ENCODE results near the gene DAP. TPM values are rescaled to one million over a fixed set of nuclear protein-coding genes. Genes with fewer than 3 reads are reported as not detected.

DAP gene
- total and polyA plus RNA-seq, 2 donors (not counting 1 experiment from before 2014, with no cell fraction given), result 56.6 to 158 TPM

DNA sequence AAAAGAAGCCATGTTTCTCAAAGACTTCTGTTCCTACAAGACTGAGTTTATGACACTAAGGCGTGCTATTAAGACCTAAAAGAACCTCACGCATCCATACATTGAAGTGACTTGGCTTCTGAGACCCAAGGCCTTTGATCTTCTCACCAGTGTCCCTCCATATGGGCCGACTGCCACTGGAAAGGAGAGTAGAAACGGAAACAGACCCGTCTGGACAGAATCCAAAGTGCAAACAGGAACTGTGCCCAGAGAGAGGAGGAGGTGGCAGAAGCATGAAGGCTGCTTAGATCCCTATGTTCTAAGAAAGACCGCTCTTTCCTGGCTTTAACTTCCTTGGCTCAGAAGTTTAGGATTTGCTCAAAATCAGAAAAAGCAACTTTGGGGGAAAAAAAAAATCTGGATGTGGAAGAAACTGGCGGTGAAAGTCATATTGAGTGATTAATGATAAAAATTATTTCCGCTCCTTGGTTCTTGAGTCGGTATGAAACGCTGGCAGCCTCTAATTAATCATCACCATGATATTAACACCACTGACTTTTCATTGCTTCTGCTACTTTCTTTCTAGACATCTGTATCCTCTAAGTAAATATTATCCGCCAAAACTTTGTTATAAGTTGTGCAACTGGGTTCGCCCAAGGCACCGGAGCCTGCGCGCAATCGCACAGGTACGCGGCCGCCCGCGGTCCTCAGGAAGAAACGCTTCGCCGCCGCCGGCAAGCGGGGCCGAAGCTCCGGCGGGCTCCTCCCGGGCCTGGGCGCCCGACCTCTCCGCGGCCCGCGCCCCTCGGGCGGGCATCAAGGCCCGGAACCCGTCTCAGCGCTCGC lies 726 bp downstream of the DAP start:
- no peaks in the 10 kb centered on the region for H3K9me3 ChIP-seq (ENCODE audit: control insufficient read depth, insufficient read depth, low read depth, low read length)
- peak overlapping the region; percentile 65 to 89 (median 78) for H3K4me3 ChIP-seq (replicated peaks in 1 of 4; ENCODE audit: control extremely low read depth in 1 of 4, insufficient read depth in 1 of 4, low read depth in 3 of 4, low read length in 4 of 4)
- peak overlapping the region; percentile 97 for H3K4me2 ChIP-seq (ENCODE audit: extremely low read depth, insufficient read depth, low read length)

DNA sequence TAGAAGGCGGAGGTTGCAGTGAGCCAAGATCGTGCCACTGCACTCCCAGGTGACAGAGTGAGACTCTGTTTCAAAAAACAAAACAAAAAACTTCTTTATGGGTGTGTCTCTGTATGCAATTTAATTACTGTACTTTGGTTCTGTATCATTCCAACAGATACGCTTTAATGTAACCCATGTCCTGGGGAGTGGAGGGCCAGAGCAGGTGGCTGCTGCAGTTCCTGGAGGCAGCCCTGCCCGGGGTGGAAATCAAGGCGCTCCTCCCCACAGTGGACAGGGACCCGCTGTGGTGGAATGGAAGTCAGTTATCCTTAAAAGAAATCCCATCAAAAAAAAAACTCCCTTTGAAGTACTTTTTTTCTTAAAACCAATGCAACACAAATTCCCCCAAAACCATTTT lies 1.9 kb downstream of the DAP start:
- no peaks in the 10 kb centered on the region for H3K9me3 ChIP-seq (ENCODE audit: control insufficient read depth, insufficient read depth, low read depth, low read length)
- peak overlapping the region; percentile 32 for H3K4me2 ChIP-seq (ENCODE audit: extremely low read depth, insufficient read depth, low read length)
- H3K79me2 ChIP-seq (ENCODE audit: control insufficient read depth, insufficient read depth, low read length), result peaks cover 59% of the 10 kb centered on the region
- no peak overlapping the region for H2AFZ ChIP-seq (ENCODE audit: low read length)
- no peak overlapping the region for H3K9ac ChIP-seq (ENCODE audit: insufficient read depth, low read length)
- TF ChIP-seq, protein P1, sequence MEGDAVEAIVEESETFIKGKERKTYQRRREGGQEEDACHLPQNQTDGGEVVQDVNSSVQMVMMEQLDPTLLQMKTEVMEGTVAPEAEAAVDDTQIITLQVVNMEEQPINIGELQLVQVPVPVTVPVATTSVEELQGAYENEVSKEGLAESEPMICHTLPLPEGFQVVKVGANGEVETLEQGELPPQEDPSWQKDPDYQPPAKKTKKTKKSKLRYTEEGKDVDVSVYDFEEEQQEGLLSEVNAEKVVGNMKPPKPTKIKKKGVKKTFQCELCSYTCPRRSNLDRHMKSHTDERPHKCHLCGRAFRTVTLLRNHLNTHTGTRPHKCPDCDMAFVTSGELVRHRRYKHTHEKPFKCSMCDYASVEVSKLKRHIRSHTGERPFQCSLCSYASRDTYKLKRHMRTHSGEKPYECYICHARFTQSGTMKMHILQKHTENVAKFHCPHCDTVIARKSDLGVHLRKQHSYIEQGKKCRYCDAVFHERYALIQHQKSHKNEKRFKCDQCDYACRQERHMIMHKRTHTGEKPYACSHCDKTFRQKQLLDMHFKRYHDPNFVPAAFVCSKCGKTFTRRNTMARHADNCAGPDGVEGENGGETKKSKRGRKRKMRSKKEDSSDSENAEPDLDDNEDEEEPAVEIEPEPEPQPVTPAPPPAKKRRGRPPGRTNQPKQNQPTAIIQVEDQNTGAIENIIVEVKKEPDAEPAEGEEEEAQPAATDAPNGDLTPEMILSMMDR (conservative IDR thresholded peaks at IDR 0.05 in 1 of 2, IDR thresholded peaks at IDR 0.05 in 1 of 2; ENCODE audit: low read depth in 1 of 2, low read length in 2 of 2), result no peak
- TF ChIP-seq EZH2 (IDR thresholded peaks at IDR 0.05; ENCODE audit: low read length, missing control alignments), result no peak
- no peak for DNase-seq (ENCODE audit: low read depth in 2 of 2)
- no peaks in the 10 kb centered on the region for H3K27me3 ChIP-seq (ENCODE audit: control insufficient read depth, insufficient read depth, low read length)
- no peaks in the 10 kb centered on the region for H4K20me1 ChIP-seq (ENCODE audit: control insufficient read depth, extremely low read depth, insufficient read depth, low read length)
- H3K27ac ChIP-seq (ENCODE audit: insufficient read depth, low read length), result no peak overlapping the region
- peak overlapping the region in 3 of 4 experiments; percentile 65 to 89 (median 83) for H3K4me3 ChIP-seq (replicated peaks in 1 of 4; ENCODE audit: control extremely low read depth in 1 of 4, insufficient read depth in 1 of 4, low read depth in 3 of 4, low read length in 4 of 4)
- no peaks in the 10 kb centered on the region for H3K36me3 ChIP-seq (ENCODE audit: control insufficient read depth, insufficient read depth, low read length)
- H3K4me1 ChIP-seq (ENCODE audit: control insufficient read depth, extremely low read depth, insufficient read depth, low read length), result peaks cover 12% of the 10 kb centered on the region

More for the DNA sequence above, 726 bp downstream of the DAP start:
- Histone ChIP-seq H3K4me1 (ENCODE audit: control insufficient read depth, extremely low read depth, insufficient read depth, low read length) (peaks cover 12% of the 10 kb centered on the region), H2AFZ (ENCODE audit: low read length) (peak overlapping the region; percentile 16), H3K27ac (ENCODE audit: insufficient read depth, low read length) (peak overlapping the region; percentile 79), H4K20me1 (ENCODE audit: control insufficient read depth, extremely low read depth, insufficient read depth, low read length) (no peaks in the 10 kb centered on the region), H3K36me3 (ENCODE audit: control insufficient read depth, insufficient read depth, low read length) (no peaks in the 10 kb centered on the region), H3K79me2 (ENCODE audit: control insufficient read depth, insufficient read depth, low read length) (peaks cover 48% of the 10 kb centered on the region), H3K9ac (ENCODE audit: insufficient read depth, low read length) (peak overlapping the region; percentile 85), H3K27me3 (ENCODE audit: control insufficient read depth, insufficient read depth, low read length) (no peaks in the 10 kb centered on the region)
- TF ChIP-seq EZH2 (IDR thresholded peaks at IDR 0.05; ENCODE audit: low read length, missing control alignments), result no peak
- TF ChIP-seq, protein P1 (conservative IDR thresholded peaks at IDR 0.05 in 1 of 2, IDR thresholded peaks at IDR 0.05 in 1 of 2; ENCODE audit: low read depth in 1 of 2, low read length in 2 of 2), result no peak
- peak; percentile 60 to 69 for DNase-seq (ENCODE audit: low read depth in 2 of 2)

DNA sequence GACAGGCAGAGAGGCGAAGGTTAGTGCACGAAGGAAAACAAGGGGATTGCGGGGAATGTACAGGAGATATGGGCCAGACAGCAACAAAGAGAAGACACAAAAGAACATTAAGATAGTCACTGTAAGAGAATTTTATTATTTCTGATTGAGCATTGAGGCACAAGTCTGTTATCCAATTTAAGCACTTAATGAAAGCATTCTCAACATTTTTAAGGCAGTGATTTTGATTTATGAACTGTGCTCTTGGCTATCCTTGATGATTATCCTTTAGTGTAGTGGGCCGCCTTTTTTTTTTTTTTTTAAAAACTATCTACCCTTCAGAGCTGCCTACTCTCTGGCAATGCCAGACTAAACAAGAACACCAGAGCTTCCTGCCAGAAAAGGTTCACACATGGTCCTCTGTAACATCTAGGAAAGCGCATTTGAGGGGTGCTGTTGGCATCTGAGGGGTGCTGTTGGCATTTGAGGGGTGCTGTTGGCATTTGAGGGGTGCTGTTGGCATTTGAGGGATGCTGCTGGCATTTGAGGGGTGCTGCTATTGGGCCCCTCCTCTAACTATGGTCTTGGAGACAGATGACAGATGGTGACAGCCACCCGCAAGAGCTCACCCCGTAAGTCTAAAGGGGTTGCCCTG lies 3.0 kb downstream of the DAP start:
- TF ChIP-seq, protein P1 (conservative IDR thresholded peaks at IDR 0.05 in 1 of 2, IDR thresholded peaks at IDR 0.05 in 1 of 2; ENCODE audit: low read depth in 1 of 2, low read length in 2 of 2), result no peak
- TF ChIP-seq EZH2 (IDR thresholded peaks at IDR 0.05; ENCODE audit: low read length, missing control alignments), result no peak
- DNase-seq (ENCODE audit: low read depth in 2 of 2), result peak in 1 of 2 donors; percentile 11
- H3K79me2 ChIP-seq (ENCODE audit: control insufficient read depth, insufficient read depth, low read length), result peaks cover 70% of the 10 kb centered on the region
- no peak overlapping the region for H2AFZ ChIP-seq (ENCODE audit: low read length)
- H3K36me3 ChIP-seq (ENCODE audit: control insufficient read depth, insufficient read depth, low read length), result peaks cover 3% of the 10 kb centered on the region
- peak overlapping the region; percentile 46 for H3K4me2 ChIP-seq (ENCODE audit: extremely low read depth, insufficient read depth, low read length)
- peaks cover under 1% of the 10 kb centered on the region for H4K20me1 ChIP-seq (ENCODE audit: control insufficient read depth, extremely low read depth, insufficient read depth, low read length)
- H3K4me3 ChIP-seq (replicated peaks in 1 of 4; ENCODE audit: control extremely low read depth in 1 of 4, insufficient read depth in 1 of 4, low read depth in 3 of 4, low read length in 4 of 4), result peak overlapping the region in 3 of 4 experiments; percentile 2 to 29 (median 17)
- no peaks in the 10 kb centered on the region for H3K9me3 ChIP-seq (ENCODE audit: control insufficient read depth, insufficient read depth, low read depth, low read length)
- H3K27ac ChIP-seq (ENCODE audit: insufficient read depth, low read length), result peak overlapping the region; percentile 31
- peaks cover 12% of the 10 kb centered on the region for H3K4me1 ChIP-seq (ENCODE audit: control insufficient read depth, extremely low read depth, insufficient read depth, low read length)
- H3K9ac ChIP-seq (ENCODE audit: insufficient read depth, low read length), result no peak overlapping the region
- no peaks in the 10 kb centered on the region for H3K27me3 ChIP-seq (ENCODE audit: control insufficient read depth, insufficient read depth, low read length)

Data from fibroblast of lung (primary cell).